ENCODE results near the gene CABCOCO1. TPM values are rescaled to one million over a fixed set of nuclear protein-coding genes. Genes with fewer than 3 reads are reported as not detected.

Gene CABCOCO1
- total RNA-seq, 1 donor from 2014 or later = not detected

GRCh38 chr10:61795147-61795546 lies 132.4 kb downstream of the CABCOCO1 start:
- no peak overlapping the region for H3K27ac ChIP-seq
- no peak overlapping the region for H3K4me2 ChIP-seq
- H3K79me2 ChIP-seq (ENCODE audit: low read depth) = no peaks in the 10 kb centered on the region
- H3K36me3 ChIP-seq = no peaks in the 10 kb centered on the region
- no peak overlapping the region for H3K9ac ChIP-seq
- H4K20me1 ChIP-seq (ENCODE audit: low read depth) = no peaks in the 10 kb centered on the region
- Mint-ChIP-seq H3K27me3 (ENCODE audit: insufficient read depth, low read depth) (peaks cover 2% of the 10 kb centered on the region), H3K4me1 (peaks cover 8% of the 10 kb centered on the region), H3K27ac (no peak overlapping the region), H3K9me3 (no peaks in the 10 kb centered on the region), H3K4me3 (no peak overlapping the region), H3K36me3 (no peaks in the 10 kb centered on the region)
- no peak overlapping the region for H2AFZ ChIP-seq (replicated peaks)
- no peak overlapping the region for H3K4me3 ChIP-seq
- TF ChIP-seq EZH2phosphoT487 (IDR thresholded peaks at IDR 0.05) = no peak
- TF ChIP-seq EZH2 (IDR thresholded peaks at IDR 0.05) = no peak
- TF ChIP-seq CTCF (IDR thresholded peaks at IDR 0.05) = no peak
- no peak for DNase-seq (ENCODE audit: low spot score)
- H3F3A ChIP-seq (ENCODE audit: low read depth) = no peaks in the 10 kb centered on the region
- H3K4me1 ChIP-seq = no peaks in the 10 kb centered on the region
- no peaks in the 10 kb centered on the region for H3K27me3 ChIP-seq
- H3K9me3 ChIP-seq (ENCODE audit: low read depth) = no peaks in the 10 kb centered on the region

DNA sequence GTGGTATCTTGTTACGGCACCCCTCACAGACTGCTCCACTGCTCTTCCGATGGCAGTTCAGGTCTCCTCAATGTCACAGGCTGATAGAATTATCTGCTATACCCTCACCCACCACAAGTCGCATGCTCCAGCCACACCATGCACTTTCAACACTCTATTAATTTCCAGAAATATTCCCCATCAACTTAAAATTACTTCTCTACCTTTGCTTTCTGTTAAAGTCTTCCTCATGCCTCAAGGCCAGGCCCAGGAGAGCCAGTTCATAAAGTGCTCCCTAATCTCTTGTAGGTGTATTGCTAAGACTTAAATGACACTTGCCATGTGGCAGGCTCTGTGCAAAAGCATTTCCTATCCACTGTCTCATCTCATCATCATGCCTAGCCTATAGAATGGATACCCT lies 132.8 kb downstream of the CABCOCO1 start:
- no peak overlapping the region for H3K9ac ChIP-seq
- no peaks in the 10 kb centered on the region for H4K20me1 ChIP-seq (ENCODE audit: low read depth)
- no peaks in the 10 kb centered on the region for H3K36me3 ChIP-seq
- Mint-ChIP-seq H3K27me3 (ENCODE audit: insufficient read depth, low read depth) (peaks cover 2% of the 10 kb centered on the region), H3K4me1 (peaks cover 8% of the 10 kb centered on the region), H3K4me3 (no peak overlapping the region), H3K27ac (no peak overlapping the region), H3K36me3 (no peaks in the 10 kb centered on the region), H3K9me3 (no peaks in the 10 kb centered on the region)
- no peak for DNase-seq (ENCODE audit: low spot score)
- no peak overlapping the region for H3K4me2 ChIP-seq
- no peak overlapping the region for H2AFZ ChIP-seq (replicated peaks)
- H3K79me2 ChIP-seq (ENCODE audit: low read depth) = no peaks in the 10 kb centered on the region
- no peaks in the 10 kb centered on the region for H3K9me3 ChIP-seq (ENCODE audit: low read depth)
- no peaks in the 10 kb centered on the region for H3K4me1 ChIP-seq
- no peak overlapping the region for H3K27ac ChIP-seq
- no peak for TF ChIP-seq EZH2phosphoT487 (IDR thresholded peaks at IDR 0.05)
- TF ChIP-seq EZH2 (IDR thresholded peaks at IDR 0.05) = no peak
- TF ChIP-seq CTCF (IDR thresholded peaks at IDR 0.05) = peak; percentile 30
- H3K4me3 ChIP-seq = no peak overlapping the region
- H3K27me3 ChIP-seq = no peaks in the 10 kb centered on the region
- no peaks in the 10 kb centered on the region for H3F3A ChIP-seq (ENCODE audit: low read depth)

- H3K27ac ChIP-seq = no peak overlapping the region
- Mint-ChIP-seq H3K4me3 (no peak overlapping the region), H3K27me3 (ENCODE audit: insufficient read depth, low read depth) (peaks cover 2% of the 10 kb centered on the region), H3K9me3 (no peaks in the 10 kb centered on the region), H3K27ac (no peak overlapping the region), H3K36me3 (no peaks in the 10 kb centered on the region), H3K4me1 (peaks cover 8% of the 10 kb centered on the region)
- no peak for DNase-seq (ENCODE audit: low spot score)
- H3K4me2 ChIP-seq = no peak overlapping the region
- no peak overlapping the region for H2AFZ ChIP-seq (replicated peaks)
- TF ChIP-seq CTCF (IDR thresholded peaks at IDR 0.05) (no peak), EZH2 (IDR thresholded peaks at IDR 0.05) (no peak), EZH2phosphoT487 (IDR thresholded peaks at IDR 0.05) (no peak)
- no peaks in the 10 kb centered on the region for H3K79me2 ChIP-seq (ENCODE audit: low read depth)
- no peak overlapping the region for H3K9ac ChIP-seq
- no peaks in the 10 kb centered on the region for H3F3A ChIP-seq (ENCODE audit: low read depth)
- no peaks in the 10 kb centered on the region for H4K20me1 ChIP-seq (ENCODE audit: low read depth)
- H3K4me1 ChIP-seq = no peaks in the 10 kb centered on the region
- H3K4me3 ChIP-seq = no peak overlapping the region
- no peaks in the 10 kb centered on the region for H3K9me3 ChIP-seq (ENCODE audit: low read depth)
- H3K27me3 ChIP-seq = no peaks in the 10 kb centered on the region
- no peaks in the 10 kb centered on the region for H3K36me3 ChIP-seq
Measured at GRCh38 chr10:61796785-61797184, 134.1 kb downstream of the CABCOCO1 start.

All from neural progenitor cell (in vitro differentiated cells).